GM19043 (cell line): Measurements from ENCODE around the gene CCDC174.

Experiments
- ATAC-seq: cut with Tn5 transposase; IDR thresholded peaks from one replicate; pipeline ENCODE4 v1.9.1; 2021; ENCODE audit warnings: low read depth; ENCODE audit not compliant: unreplicated experiment

The CCDC174 gene

GRCh38 chr3:14624498-14624897 is 27.1 kb upstream of the CCDC174 start:
- ATAC-seq, result no peak

- ATAC-seq, result no peak
Observed at GRCh38 chr3:14625443-14625842, 26.1 kb upstream of the CCDC174 start.

- ATAC-seq, result no peak
Observed at GRCh38 chr3:14627815-14628214, 23.7 kb upstream of the CCDC174 start.

GRCh38 chr3:14628406-14628805 is 23.2 kb upstream of the CCDC174 start:
- ATAC-seq, result no peak

- no peak for ATAC-seq
Observed at GRCh38 chr3:14630404-14631100, 21.0 kb upstream of the CCDC174 start.

GRCh38 chr3:14631101-14631497 is 20.5 kb upstream of the CCDC174 start:
- ATAC-seq, result no peak

- ATAC-seq, result no peak
Observed at GRCh38 chr3:14631687-14632441, 19.7 kb upstream of the CCDC174 start.

GRCh38 chr3:14632442-14632930 is 19.1 kb upstream of the CCDC174 start:
- no peak for ATAC-seq

GRCh38 chr3:14633417-14633816 is 18.1 kb upstream of the CCDC174 start:
- no peak for ATAC-seq

- no peak for ATAC-seq
Observed at GRCh38 chr3:14633819-14634424, 17.6 kb upstream of the CCDC174 start.

GRCh38 chr3:14634763-14635400 is 16.7 kb upstream of the CCDC174 start:
- no peak for ATAC-seq

GRCh38 chr3:14636496-14637087 is 15.0 kb upstream of the CCDC174 start:
- no peak for ATAC-seq

GRCh38 chr3:14640157-14640562 is 11.4 kb upstream of the CCDC174 start:
- ATAC-seq, result no peak

GRCh38 chr3:14640734-14641133 is 10.8 kb upstream of the CCDC174 start:
- no peak for ATAC-seq

- ATAC-seq, result no peak
Observed at GRCh38 chr3:14641346-14641745, 10.2 kb upstream of the CCDC174 start.

GRCh38 chr3:14645453-14645852 is 6.1 kb upstream of the CCDC174 start:
- no peak for ATAC-seq

GRCh38 chr3:14646131-14646573 is 5.4 kb upstream of the CCDC174 start:
- ATAC-seq, result no peak

GRCh38 chr3:14646589-14647413 is 4.8 kb upstream of the CCDC174 start:
- no peak for ATAC-seq

- no peak for ATAC-seq
Observed at GRCh38 chr3:14647976-14648955, 3.3 kb upstream of the CCDC174 start.
